Kasumi-1 (cell line): Measurements from ENCODE around the gene OLIG3.

Experiments used
- DNase-seq, 2 experiments: peaks; one replicate each; lab custom pipeline; 2025; lab: John Stamatoyannopoulos, UW

The OLIG3 gene

GRCh38 chr6:137494281-137494987, at the start of gene OLIG3:
OLIG3 (minus strand) TSS chr6:137494394; CDS start chr6:137494170, 224 bp downstream.
- DNase-seq, result no peak

- DNase-seq, result no peak
Observed at GRCh38 chr6:137543114-137543513, 48.9 kb upstream of the OLIG3 start.

GRCh38 chr6:137542713-137543112, 48.5 kb upstream of the OLIG3 start:
- no peak for DNase-seq

GRCh38 chr6:137541534-137542063, 47.4 kb upstream of the OLIG3 start:
- no peak for DNase-seq

- DNase-seq, result no peak
Observed at GRCh38 chr6:137536104-137536773, 42.0 kb upstream of the OLIG3 start.

GRCh38 chr6:137531376-137532092, 37.3 kb upstream of the OLIG3 start:
- no peak for DNase-seq

GRCh38 chr6:137530404-137530803, 36.2 kb upstream of the OLIG3 start:
- no peak for DNase-seq

GRCh38 chr6:137522831-137523230, 28.6 kb upstream of the OLIG3 start:
- no peak for DNase-seq

GRCh38 chr6:137522198-137522798, 28.1 kb upstream of the OLIG3 start:
- no peak for DNase-seq

GRCh38 chr6:137520520-137520919, 26.3 kb upstream of the OLIG3 start:
- no peak for DNase-seq

- DNase-seq, result no peak
Observed at GRCh38 chr6:137519629-137520176, 25.5 kb upstream of the OLIG3 start.

GRCh38 chr6:137518386-137518983, 24.3 kb upstream of the OLIG3 start:
- no peak for DNase-seq

- DNase-seq, result no peak
Observed at GRCh38 chr6:137514418-137514817, 20.2 kb upstream of the OLIG3 start.

- no peak for DNase-seq
Observed at GRCh38 chr6:137512757-137513605, 18.8 kb upstream of the OLIG3 start.

- no peak for DNase-seq
Observed at GRCh38 chr6:137510923-137511322, 16.7 kb upstream of the OLIG3 start.

GRCh38 chr6:137498481-137499190, 4.4 kb upstream of the OLIG3 start:
- DNase-seq, result peak in 1 of 2 experiments; percentile 13

GRCh38 chr6:137497721-137498463, 3.7 kb upstream of the OLIG3 start:
- no peak for DNase-seq

GRCh38 chr6:137496909-137497720, 2.9 kb upstream of the OLIG3 start:
- peak in 1 of 2 experiments; percentile 5 for DNase-seq
